NCI-H1417 treated with DMSO at 0.1 percent for 48 hours (cell line): ENCODE data around the gene ZNF362.
"Not testable (repeated sequence)": the region's sequence is repeated elsewhere in the genome, so short reads cannot be mapped to it uniquely, and the experiment has no call there.

ENCODE experiments used
- DNase-seq: peaks from one replicate; lab custom pipeline; 2025; lab: John Stamatoyannopoulos, UW

The ZNF362 gene

GRCh38 chr1:33306653-33307493, 50.6 kb downstream of the ZNF362 start:
- no peak for DNase-seq

- no peak for DNase-seq
Measured at GRCh38 chr1:33307494-33307864, 51.2 kb downstream of the ZNF362 start.

- DNase-seq: not testable (repeated sequence)
Measured at GRCh38 chr1:33309351-33309750, 53.1 kb downstream of the ZNF362 start.

- DNase-seq: no peak
Measured at GRCh38 chr1:33310702-33311101, 54.4 kb downstream of the ZNF362 start.

GRCh38 chr1:33311706-33312412, 55.6 kb downstream of the ZNF362 start:
- DNase-seq: no peak

- no peak for DNase-seq
Measured at GRCh38 chr1:33312413-33312749, 56.1 kb downstream of the ZNF362 start.

- DNase-seq: no peak
Measured at GRCh38 chr1:33314416-33314815, 58.1 kb downstream of the ZNF362 start.

- DNase-seq: no peak
Measured at GRCh38 chr1:33316601-33317000, 60.3 kb downstream of the ZNF362 start.

- DNase-seq: no peak
Measured at GRCh38 chr1:33317354-33317753, 61.1 kb downstream of the ZNF362 start.

- no peak for DNase-seq
Measured at GRCh38 chr1:33317946-33318345, 61.7 kb downstream of the ZNF362 start.

- DNase-seq: no peak
Measured at GRCh38 chr1:33319186-33319948, 63.1 kb downstream of the ZNF362 start.

- no peak for DNase-seq
Measured at GRCh38 chr1:33319949-33320618, 63.8 kb downstream of the ZNF362 start.

- DNase-seq: no peak
Measured at GRCh38 chr1:33320619-33321165, 64.4 kb downstream of the ZNF362 start, which contains the start of gene A3GALT2. TSS of gene A3GALT2 (minus strand) at chr1:33321098. CDS start at chr1:33321098, 0 bp downstream.

GRCh38 chr1:33321178-33321577, 64.9 kb downstream of the ZNF362 start:
- DNase-seq: no peak

- DNase-seq: no peak
Measured at GRCh38 chr1:33322109-33322508, 65.8 kb downstream of the ZNF362 start.

GRCh38 chr1:33322870-33323585, 66.7 kb downstream of the ZNF362 start:
- DNase-seq: no peak

GRCh38 chr1:33323663-33324477, 67.6 kb downstream of the ZNF362 start:
- DNase-seq: no peak

GRCh38 chr1:33324677-33325575, 68.6 kb downstream of the ZNF362 start:
- no peak for DNase-seq

- DNase-seq: no peak
Measured at GRCh38 chr1:33326785-33327184, 70.5 kb downstream of the ZNF362 start.
